Gastrocnemius medialis (tissue), 4 donors: ENCODE results near the gene LIPE. TPM values are rescaled to one million over a fixed set of nuclear protein-coding genes. Genes with fewer than 3 reads are reported as not detected.

Source experiments
- ATAC-seq, 2 donors: fragments of 150-250 bp; one replicate each; pipeline ENCODE4 v1.9.1; 2016
- DNase-seq, 2 donors: peaks; one replicate each; pipeline ENCODE4 v3.0.0-alpha.2; 2019
- H3K27ac ChIP-seq, 4 donors: fragments of 200-600 bp; sonication (generic); 1 replicate in 1 of 4; 2 replicates in 3 of 4; pipeline ENCODE4 v1.5.1; 2016 to 2018; ENCODE audit warnings: mild to moderate bottlenecking in 2 of 4, moderate library complexity in 1 of 4
- H3K27me3 ChIP-seq, 3 donors: fragments of 200-600 bp; sonication (generic) in 2 of 3; 1 replicate in 1 of 3; 2 replicates in 2 of 3; pipeline versions ENCODE4 v1.5.1 to v1.6.0; 2016 to 2019; ENCODE audit warnings: mild to moderate bottlenecking in 1 of 3, moderate library complexity in 1 of 3
- H3K36me3 ChIP-seq, 2 donors: fragments of 200-600 bp; sonication (generic) in 1 of 2; one replicate each; pipeline ENCODE4 v1.5.1; 2017 to 2018
- H3K4me1 ChIP-seq, 2 donors: fragments of 200-600 bp; sonication (generic) in 1 of 2; one replicate each; pipeline ENCODE4 v1.5.1; 2016 to 2017; ENCODE audit warnings: mild to moderate bottlenecking in 2 of 2
- H3K4me3 ChIP-seq, 4 donors: fragments of 200-600 bp; sonication (generic) in 3 of 4; 1 replicate in 1 of 4; 2 replicates in 3 of 4; pipeline ENCODE4 v1.5.1; 2016 to 2019; ENCODE audit warnings: mild to moderate bottlenecking in 2 of 4
- H3K9me3 ChIP-seq, 3 donors: fragments of 200-600 bp; sonication (generic) in 2 of 3; 1 replicate in 1 of 3; 2 replicates in 2 of 3; pipeline ENCODE4 v1.5.1; 2016 to 2019
- POLR2A ChIP-seq, 2 donors: fragments of 450-650 bp; IDR thresholded peaks; one replicate each; pipeline ENCODE4 v1.6.1; 2017; ENCODE audit warnings: antibody characterized with exemption in 2 of 2, mild to moderate bottlenecking in 2 of 2, moderate library complexity in 2 of 2
- in situ Hi-C, 4 donors: fragments of 200-750 bp; cut with MboI; loops; one replicate each; pipeline versions ENCODE4 v1.15.0 to v1.8.0; 2017; ENCODE audit warnings: low sequenced_read_pairs in 4 of 4
- intact Hi-C: fragments of 100-400 bp; cut with DNase I; formaldehyde crosslinking; loops from one replicate; pipeline ENCODE4 v1.15.1; 2023; ENCODE audit warnings: low total_unique reads
- total RNA-seq, 4 donors: library from RNA; depleted of rRNA; stranded (reverse); fragments of >200 nt; gene quantifications; one replicate each; pipeline versions ENCODE4 v1.1.0 to v1.2.3, GENCODE V29; 2016
- TF ChIP-seq, protein P1 (sequence below), 5 experiments: fragments of 450-650 bp in 3 of 5; fragments of 200-600 bp in 2 of 5; sonication (generic) in 2 of 5; IDR thresholded peaks in 4 of 5; conservative IDR thresholded peaks in 1 of 5; 1 replicate in 4 of 5; 2 replicates in 1 of 5; pipeline ENCODE4 v1.5.1; 2016 to 2019; ENCODE audit warnings: antibody characterized with exemption in 5 of 5, mild to moderate bottlenecking in 3 of 5, moderate library complexity in 3 of 5

Gene LIPE
- total RNA-seq, 4 donors from 2014 or later: 6.9 to 44.5 (median 13.7) TPM

DNA sequence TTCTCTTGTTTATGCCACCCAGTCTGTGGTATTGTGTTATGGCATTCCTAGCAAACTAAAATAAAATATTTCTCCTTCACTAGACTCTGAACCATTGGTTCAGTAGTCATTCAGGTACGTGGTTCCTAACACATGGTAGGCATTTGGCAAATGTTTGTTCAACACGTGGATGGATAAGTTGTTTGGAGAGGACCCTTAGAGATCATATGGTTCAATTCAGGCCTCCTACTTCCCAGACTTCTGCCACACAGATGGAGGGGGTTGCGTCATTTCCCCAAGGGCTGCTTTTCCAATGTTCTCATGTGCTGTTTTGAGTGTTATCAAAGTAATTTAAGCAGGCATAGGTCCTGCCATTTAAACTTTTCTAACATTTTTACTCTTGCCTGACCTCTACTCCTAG lies 8.8 kb upstream of the LIPE start:
- TF ChIP-seq, protein P1, sequence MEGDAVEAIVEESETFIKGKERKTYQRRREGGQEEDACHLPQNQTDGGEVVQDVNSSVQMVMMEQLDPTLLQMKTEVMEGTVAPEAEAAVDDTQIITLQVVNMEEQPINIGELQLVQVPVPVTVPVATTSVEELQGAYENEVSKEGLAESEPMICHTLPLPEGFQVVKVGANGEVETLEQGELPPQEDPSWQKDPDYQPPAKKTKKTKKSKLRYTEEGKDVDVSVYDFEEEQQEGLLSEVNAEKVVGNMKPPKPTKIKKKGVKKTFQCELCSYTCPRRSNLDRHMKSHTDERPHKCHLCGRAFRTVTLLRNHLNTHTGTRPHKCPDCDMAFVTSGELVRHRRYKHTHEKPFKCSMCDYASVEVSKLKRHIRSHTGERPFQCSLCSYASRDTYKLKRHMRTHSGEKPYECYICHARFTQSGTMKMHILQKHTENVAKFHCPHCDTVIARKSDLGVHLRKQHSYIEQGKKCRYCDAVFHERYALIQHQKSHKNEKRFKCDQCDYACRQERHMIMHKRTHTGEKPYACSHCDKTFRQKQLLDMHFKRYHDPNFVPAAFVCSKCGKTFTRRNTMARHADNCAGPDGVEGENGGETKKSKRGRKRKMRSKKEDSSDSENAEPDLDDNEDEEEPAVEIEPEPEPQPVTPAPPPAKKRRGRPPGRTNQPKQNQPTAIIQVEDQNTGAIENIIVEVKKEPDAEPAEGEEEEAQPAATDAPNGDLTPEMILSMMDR (IDR thresholded peaks at IDR 0.05 in 4 of 5, conservative IDR thresholded peaks at IDR 0.05 in 1 of 5): no peak
- no peak for TF ChIP-seq POLR2A (IDR thresholded peaks at IDR 0.05)
- intact Hi-C loops (loop anchor here (10.0 kb wide), 1 partner anchor 301 kb away; the partner anchor contains the start of gene POU2F2), in situ Hi-C loops (no loop called here)
- Histone ChIP-seq H3K27me3 (no peaks in the 10 kb centered on the region), H3K4me3 (no peak overlapping the region), H3K27ac (peak overlapping the region in 1 of 4 donors; percentile 7), H3K4me1 (peaks cover 2 to 13% of the 10 kb centered on the region in 2 donors), H3K36me3 (no peaks in the 10 kb centered on the region), H3K9me3 (no peaks in the 10 kb centered on the region)
- DNase-seq (no peak), ATAC-seq (no peak)

DNA sequence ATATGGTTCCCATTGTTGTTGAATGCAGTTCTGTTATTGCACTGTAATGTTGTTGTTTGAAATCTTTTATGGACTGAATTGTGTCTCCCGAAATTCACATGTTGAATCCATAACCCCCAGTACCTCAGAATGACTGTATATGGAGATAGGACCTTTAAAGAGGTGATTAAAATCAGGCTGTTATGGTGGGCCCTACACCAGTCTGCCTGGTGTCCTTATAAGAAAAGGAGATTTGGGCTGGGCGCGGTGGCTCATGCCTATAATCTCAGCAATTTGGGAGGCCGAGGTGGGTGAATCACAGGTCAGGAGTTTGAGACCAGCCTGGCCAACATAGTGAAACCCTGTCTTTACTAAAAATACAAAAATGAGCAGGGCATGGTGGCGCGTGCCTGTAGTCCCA lies 8.1 kb upstream of the LIPE start:
- DNase-seq (no peak), ATAC-seq (no peak)
- intact Hi-C loops (loop anchor here (10.0 kb wide), 1 partner anchor 301 kb away; the partner anchor contains the start of gene POU2F2), in situ Hi-C loops (no loop called here)
- Histone ChIP-seq H3K27me3 (no peaks in the 10 kb centered on the region), H3K36me3 (no peaks in the 10 kb centered on the region), H3K4me1 (peaks cover 2 to 10% of the 10 kb centered on the region in 2 donors), H3K4me3 (no peak overlapping the region), H3K9me3 (no peaks in the 10 kb centered on the region), H3K27ac (peak overlapping the region in 1 of 4 donors; percentile 51)
- no peak for TF ChIP-seq POLR2A (IDR thresholded peaks at IDR 0.05)
- TF ChIP-seq, protein P1 (IDR thresholded peaks at IDR 0.05 in 4 of 5, conservative IDR thresholded peaks at IDR 0.05 in 1 of 5): no peak

DNA sequence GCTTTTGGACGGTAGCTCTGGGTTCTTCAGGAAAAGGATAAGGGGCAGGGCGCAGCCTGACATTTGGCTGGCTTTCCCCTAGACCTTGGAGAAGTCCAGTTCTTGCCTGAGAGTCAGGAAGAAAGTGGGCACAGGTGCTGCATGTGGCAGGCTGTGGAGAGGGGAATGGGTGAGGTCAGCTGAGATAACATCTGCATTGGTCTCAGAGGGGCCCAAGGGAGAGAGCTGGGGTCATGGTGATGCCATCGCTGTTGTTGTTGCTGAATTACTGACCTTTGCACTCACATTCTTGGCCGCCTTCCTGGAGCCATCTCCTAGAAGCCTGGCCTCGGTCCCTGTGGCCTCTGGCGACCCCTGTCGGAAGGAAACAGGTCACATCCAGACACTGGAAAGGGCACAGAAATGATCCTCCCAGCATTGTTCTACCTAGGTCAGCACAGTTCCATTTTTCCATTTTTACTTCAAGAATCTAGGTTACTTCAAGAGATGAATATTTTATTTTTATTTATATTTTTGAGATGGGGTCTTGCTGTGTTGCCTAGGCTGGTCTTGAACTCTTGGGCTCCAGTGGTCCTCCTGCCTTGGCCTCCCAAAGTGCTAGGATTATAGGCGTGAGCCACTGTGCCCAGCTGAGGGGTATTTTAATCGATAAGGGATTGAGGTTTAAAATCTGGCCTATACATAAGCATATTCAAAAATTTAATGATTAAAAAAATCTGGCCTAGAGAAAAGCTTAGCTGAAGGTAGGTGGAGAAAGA lies 6.5 kb upstream of the LIPE start:
- Histone ChIP-seq H3K4me1 (peaks cover 2 to 8% of the 10 kb centered on the region in 2 donors), H3K9me3 (no peaks in the 10 kb centered on the region), H3K27me3 (no peaks in the 10 kb centered on the region), H3K36me3 (no peaks in the 10 kb centered on the region), H3K4me3 (no peak overlapping the region), H3K27ac (peak overlapping the region; percentile 37 to 65 (median 57))
- ATAC-seq (peak; percentile 78 to 85), DNase-seq (peak; percentile 48 to 67)
- in situ Hi-C loops: no loop called here
- no peak for TF ChIP-seq POLR2A (IDR thresholded peaks at IDR 0.05)
- TF ChIP-seq, protein P1 (IDR thresholded peaks at IDR 0.05 in 4 of 5, conservative IDR thresholded peaks at IDR 0.05 in 1 of 5): peak; percentile 28 to 64 (median 55)
- intact Hi-C loops: loop anchor here (5.0 to 10.0 kb wide), 2 partner anchors 46 to 299 kb away; partner anchors contain the start of gene POU2F2

DNA sequence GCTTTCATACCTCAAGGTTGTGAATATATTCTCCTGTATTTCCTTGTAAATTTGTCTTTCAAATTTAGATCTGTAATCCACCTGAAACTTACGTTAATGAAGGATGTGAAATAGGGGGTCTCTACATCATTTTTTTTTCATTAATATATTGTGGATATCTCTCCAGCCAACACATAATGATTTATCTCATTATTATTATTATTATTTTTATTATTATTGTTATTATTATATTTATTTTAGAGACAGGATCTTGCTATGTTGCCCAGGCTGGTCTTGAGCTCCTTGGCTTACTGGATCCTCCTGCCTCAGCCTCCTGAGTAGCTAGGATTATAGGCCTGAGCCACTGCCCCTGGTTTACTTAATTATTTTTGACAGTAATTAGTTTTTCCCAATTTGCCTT lies 4.3 kb upstream of the LIPE start:
- no peaks in the 10 kb centered on the region for H3K36me3 ChIP-seq
- no peaks in the 10 kb centered on the region for H3K27me3 ChIP-seq
- no peak overlapping the region for H3K4me3 ChIP-seq
- TF ChIP-seq, protein P1 (IDR thresholded peaks at IDR 0.05 in 4 of 5, conservative IDR thresholded peaks at IDR 0.05 in 1 of 5): no peak
- ATAC-seq (no peak), DNase-seq (no peak)
- in situ Hi-C loops (no loop called here), intact Hi-C loops (loop anchor here (5.0 to 10.0 kb wide), 2 partner anchors 44 to 297 kb away; partner anchors contain the start of gene POU2F2)
- H3K27ac ChIP-seq: no peak overlapping the region
- no peaks in the 10 kb centered on the region for H3K9me3 ChIP-seq
- peaks cover 2 to 8% of the 10 kb centered on the region in 2 donors for H3K4me1 ChIP-seq
